CD4-positive, alpha-beta T cell (primary cell): ENCODE results near the gene ALAS1. TPM values are rescaled to one million over a fixed set of nuclear protein-coding genes. Genes with fewer than 3 reads are reported as not detected.

Experiments used
- ATAC-seq: fragments of 200-7000 bp; cut with Tn5 transposase; one replicate; pipeline ENCODE4 v1.10.0; 2022; ENCODE audit warnings: mild to moderate bottlenecking; ENCODE audit not compliant: poor library complexity
- CTCF ChIA-PET: fragments of 350-600 bp; sonication (Branson Sonifier 250); formaldehyde crosslinking; loops from one replicate; lab custom pipeline; 2021; ENCODE audit warnings: antibody characterized with exemption, inconsistent platforms; lab: Charles Lee
- POLR2A ChIA-PET: fragments of 350-600 bp; sonication (Branson Sonifier 250); formaldehyde crosslinking; loops from one replicate; lab custom pipeline; 2021; ENCODE audit warnings: antibody characterized with exemption, inconsistent platforms; lab: Charles Lee
- DNase-seq, 14 experiments: peaks; one replicate each; pipeline ENCODE4 v3.0.0-alpha.2; 2013 to 2020; ENCODE audit warnings: mixed read lengths in 2 of 14
- H3K27ac ChIP-seq, 2 donors: one replicate each; pipeline versions ENCODE4 v1.5.1 to v1.7.0; 2013; ENCODE audit warnings: low read length in 2 of 2, low read depth in 1 of 2, mild to moderate bottlenecking in 1 of 2
- H3K27me3 ChIP-seq, 2 experiments: 1 replicate in 1 of 2; 2 replicates in 1 of 2; pipeline versions ENCODE4 v1.6.1 to v1.7.0; 2013; ENCODE audit warnings: low read length in 2 of 2, control low read depth in 1 of 2, mild to moderate bottlenecking in 1 of 2, moderate library complexity in 1 of 2; ENCODE audit not compliant: insufficient read depth in 2 of 2, control insufficient read depth in 1 of 2
- H3K36me3 ChIP-seq: one replicate; pipeline ENCODE4 v1.6.1; 2013; ENCODE audit warnings: low read length, control low read depth; ENCODE audit not compliant: insufficient read depth
- H3K4me1 ChIP-seq: one replicate; pipeline ENCODE4 v1.6.1; 2013; ENCODE audit warnings: low read length, control low read depth; ENCODE audit not compliant: insufficient read depth
- H3K4me3 ChIP-seq: one replicate; pipeline ENCODE4 v1.5.1; 2013; ENCODE audit warnings: mild to moderate bottlenecking, low read length, moderate library complexity
- H3K9me3 ChIP-seq, 2 experiments: 1 replicate in 1 of 2; 2 replicates in 1 of 2; pipeline versions ENCODE4 v1.6.1 to v1.7.0; 2013; ENCODE audit warnings: low read length in 2 of 2, mild to moderate bottlenecking in 2 of 2, control low read depth in 1 of 2, moderate library complexity in 1 of 2; ENCODE audit not compliant: control insufficient read depth in 1 of 2, insufficient read depth in 1 of 2
- H3K27ac Mint-ChIP-seq: one replicate; pipeline ENCODE4 v1.8.0; 2020; ENCODE audit warnings: mixed read lengths
- H3K27me3 Mint-ChIP-seq: one replicate; pipeline ENCODE4 v1.8.0; 2021; ENCODE audit warnings: mixed read lengths
- H3K36me3 Mint-ChIP-seq: one replicate; pipeline ENCODE4 v1.8.0; 2021; ENCODE audit warnings: low read depth, mixed read lengths
- H3K4me1 Mint-ChIP-seq: one replicate; pipeline ENCODE4 v1.8.0; 2021; ENCODE audit warnings: low read depth, mixed read lengths
- H3K4me3 Mint-ChIP-seq: one replicate; pipeline ENCODE4 v1.8.0; 2020; ENCODE audit warnings: mild to moderate bottlenecking, mixed read lengths
- H3K9me3 Mint-ChIP-seq: one replicate; pipeline ENCODE4 v1.8.0; 2020; ENCODE audit warnings: mixed read lengths
- intact Hi-C, 2 experiments: fragments of 100-400 bp; cut with DNase I in 1 of 2; cut with micrococcal nuclease in 1 of 2; formaldehyde crosslinking; loops; one replicate each; pipeline versions ENCODE4 v1.15.1 to v1.9.0; 2023 to 2025; cut with DNase I, micrococcal nuclease
- total RNA-seq, 174 experiments: library from RNA in 2 of 174; stranded (reverse) in 2 of 174; gene quantifications; one replicate each; pipeline ENCODE4 v1.2.3 and lab custom pipeline; 2021 to 2026
- TF ChIP-seq, protein P1 (sequence below): fragments of 200-600 bp; IDR thresholded peaks from one replicate; pipeline ENCODE4 v1.8.0; 2022; ENCODE audit warnings: antibody characterized with exemption, mild to moderate bottlenecking

The ALAS1 gene
- total RNA-seq, 2 experiments from 2014 or later: 6.0 to 7.0 TPM

DNA sequence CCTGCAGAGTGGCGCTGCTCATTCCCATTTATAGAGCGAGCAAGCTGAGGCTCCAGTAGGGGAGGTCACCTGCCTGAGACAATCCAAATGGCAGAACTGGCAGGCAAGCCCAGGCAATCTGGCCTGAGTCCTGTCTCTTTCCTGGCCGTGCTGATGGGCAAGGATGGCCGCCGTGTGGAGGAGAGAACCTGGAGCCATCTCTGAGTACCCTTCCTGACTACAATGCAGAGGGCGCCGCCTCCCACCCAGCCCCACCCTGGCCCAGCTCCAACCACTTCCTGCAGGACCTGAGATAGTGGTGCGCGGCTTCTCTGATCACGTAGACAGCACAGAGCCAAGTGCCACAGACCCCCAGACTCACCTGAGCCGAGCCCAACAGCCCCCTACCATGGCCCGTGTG lies 20.5 kb downstream of the ALAS1 start:
- DNase-seq (peak in 6 of 14 experiments; percentile 41 to 69 (median 62)), ATAC-seq (no peak)
- H3K4me3 Mint-ChIP-seq: peak overlapping the region; percentile 4
- H3K36me3 Mint-ChIP-seq: peaks cover 32% of the 10 kb centered on the region
- Histone ChIP-seq H3K27me3 (no peaks in the 10 kb centered on the region), H3K36me3 (peaks cover 23% of the 10 kb centered on the region), H3K4me1 (peaks cover 91% of the 10 kb centered on the region), H3K27ac (peak overlapping the region; percentile 40 to 62), H3K9me3 (no peaks in the 10 kb centered on the region), H3K4me3 (peak overlapping the region; percentile 31)
- ChIA-PET POLR2A (interaction anchor here (0.8 to 7.5 kb wide), 4 partner anchors 18 to 69 kb away, joined by 3 to 64 read pairs (median 5); partner anchors contain the start of genes GLYCTK and WDR82), CTCF (interaction anchor here (2.0 to 4.3 kb wide), 4 partner anchors 10 to 61 kb away, joined by 7 to 27 read pairs (median 14); partner anchors contain the start of genes TWF2 and WDR82)
- peaks cover 75% of the 10 kb centered on the region for H3K4me1 Mint-ChIP-seq
- intact Hi-C loops: loop anchor here in 1 of 2 experiments (2.0 to 5.0 kb wide), 2 partner anchors 189 to 228 kb away; no protein-coding TSS in a partner anchor
- TF ChIP-seq, protein P1, sequence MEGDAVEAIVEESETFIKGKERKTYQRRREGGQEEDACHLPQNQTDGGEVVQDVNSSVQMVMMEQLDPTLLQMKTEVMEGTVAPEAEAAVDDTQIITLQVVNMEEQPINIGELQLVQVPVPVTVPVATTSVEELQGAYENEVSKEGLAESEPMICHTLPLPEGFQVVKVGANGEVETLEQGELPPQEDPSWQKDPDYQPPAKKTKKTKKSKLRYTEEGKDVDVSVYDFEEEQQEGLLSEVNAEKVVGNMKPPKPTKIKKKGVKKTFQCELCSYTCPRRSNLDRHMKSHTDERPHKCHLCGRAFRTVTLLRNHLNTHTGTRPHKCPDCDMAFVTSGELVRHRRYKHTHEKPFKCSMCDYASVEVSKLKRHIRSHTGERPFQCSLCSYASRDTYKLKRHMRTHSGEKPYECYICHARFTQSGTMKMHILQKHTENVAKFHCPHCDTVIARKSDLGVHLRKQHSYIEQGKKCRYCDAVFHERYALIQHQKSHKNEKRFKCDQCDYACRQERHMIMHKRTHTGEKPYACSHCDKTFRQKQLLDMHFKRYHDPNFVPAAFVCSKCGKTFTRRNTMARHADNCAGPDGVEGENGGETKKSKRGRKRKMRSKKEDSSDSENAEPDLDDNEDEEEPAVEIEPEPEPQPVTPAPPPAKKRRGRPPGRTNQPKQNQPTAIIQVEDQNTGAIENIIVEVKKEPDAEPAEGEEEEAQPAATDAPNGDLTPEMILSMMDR: no peak
- no peaks in the 10 kb centered on the region for H3K27me3 Mint-ChIP-seq
- no peaks in the 10 kb centered on the region for H3K9me3 Mint-ChIP-seq
- peak overlapping the region; percentile 76 for H3K27ac Mint-ChIP-seq

DNA sequence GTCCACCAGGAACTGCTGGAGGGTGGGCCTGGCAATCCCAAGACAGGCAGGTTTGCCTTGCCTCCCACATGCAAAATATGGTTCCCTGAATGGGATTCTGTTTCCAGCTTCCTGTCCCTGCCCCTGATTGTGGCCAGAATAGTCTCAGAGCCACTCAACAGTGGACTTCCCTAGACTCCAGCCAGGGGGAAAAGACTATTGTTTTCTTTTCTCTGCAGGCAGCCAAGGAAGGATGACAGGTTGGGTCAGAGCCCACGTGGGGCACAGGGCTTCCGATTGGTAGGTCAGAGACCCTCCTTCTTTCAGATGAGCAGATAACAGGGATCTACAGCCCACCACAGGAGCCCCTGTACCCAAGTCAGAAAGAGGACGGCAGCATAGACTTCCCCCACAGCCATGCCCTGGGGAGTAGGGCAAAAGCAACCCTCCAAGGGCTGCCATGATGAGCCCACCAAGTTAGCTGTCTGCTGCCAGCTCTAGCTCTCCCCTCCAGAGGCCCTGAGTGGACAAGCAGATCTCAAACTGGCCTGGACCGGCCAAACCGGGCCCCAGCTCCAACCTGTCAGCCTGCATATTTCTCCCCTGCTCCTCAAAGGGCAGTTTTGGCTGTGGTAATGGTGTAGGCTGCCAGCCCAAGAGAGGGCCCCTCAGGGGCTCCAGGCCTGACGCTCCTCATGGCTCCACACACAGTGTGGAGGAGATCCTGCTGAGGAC lies 21.1 kb downstream of the ALAS1 start:
- H3K4me1 ChIP-seq: peaks cover 97% of the 10 kb centered on the region
- Mint-ChIP-seq H3K4me3 (peak overlapping the region; percentile 4), H3K36me3 (peaks cover 26% of the 10 kb centered on the region), H3K9me3 (no peaks in the 10 kb centered on the region), H3K27me3 (no peaks in the 10 kb centered on the region), H3K4me1 (peaks cover 81% of the 10 kb centered on the region), H3K27ac (peak overlapping the region; percentile 76)
- peaks cover 17% of the 10 kb centered on the region for H3K36me3 ChIP-seq
- CTCF ChIA-PET: interaction anchor here (1.2 to 4.3 kb wide), 7 partner anchors 10 to 99 kb away, joined by 3 to 27 read pairs (median 6); partner anchors contain the start of gene TWF2
- peak overlapping the region; percentile 31 for H3K4me3 ChIP-seq
- no peaks in the 10 kb centered on the region for H3K27me3 ChIP-seq
- POLR2A ChIA-PET: interaction anchor here (1.3 to 8.6 kb wide), 4 partner anchors 18 to 59 kb away, joined by 4 to 74 read pairs (median 36); partner anchors contain the start of genes TWF2 and WDR82
- ATAC-seq (no peak), DNase-seq (peak in 3 of 14 experiments; percentile 7 to 34 (median 23))
- TF ChIP-seq, protein P1: no peak
- peak overlapping the region; percentile 5 to 62 for H3K27ac ChIP-seq
- intact Hi-C loops: loop anchor here in 1 of 2 experiments (2.0 to 5.0 kb wide), 2 partner anchors 188 to 228 kb away; no protein-coding TSS in a partner anchor
- H3K9me3 ChIP-seq: no peaks in the 10 kb centered on the region

DNA sequence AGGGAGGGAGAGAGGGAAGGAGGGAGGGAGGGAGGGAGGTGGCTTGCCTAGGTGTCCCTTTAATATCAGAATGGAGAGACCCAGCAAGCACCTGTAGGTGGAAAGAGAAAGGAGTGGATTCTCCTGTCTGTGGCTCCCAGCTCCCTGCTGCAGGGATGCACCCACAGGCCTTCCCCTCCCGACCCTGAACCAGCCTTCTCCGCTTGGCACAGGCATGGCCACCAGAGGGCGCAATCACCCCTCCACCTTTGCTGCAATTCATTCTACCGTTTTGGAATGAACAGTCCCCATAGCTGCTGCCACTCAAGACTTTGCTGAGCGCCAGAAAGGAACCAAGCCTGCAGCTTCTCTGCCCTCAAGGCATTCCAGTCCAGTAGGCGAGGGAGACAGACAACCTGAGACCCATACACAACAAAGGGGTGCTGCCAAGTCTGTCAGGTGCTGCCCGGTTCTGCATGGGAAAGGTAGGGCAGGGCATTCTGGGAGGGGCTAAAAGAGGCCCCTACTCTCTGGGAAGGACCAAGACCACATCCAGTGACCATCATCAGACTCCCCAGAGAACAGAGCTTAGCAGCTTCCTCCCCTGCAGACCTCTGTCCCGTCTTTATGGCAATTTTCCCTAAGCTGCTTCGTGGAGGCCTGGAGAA lies 22.5 kb downstream of the ALAS1 start:
- ATAC-seq: peak; percentile 61
- ChIA-PET POLR2A (interaction anchor here (0.6 to 8.6 kb wide), 13 partner anchors 11 to 192 kb away, joined by 3 to 74 read pairs (median 6); partner anchors contain the start of genes GLYCTK, TWF2 and WDR82), CTCF (interaction anchor here (0.6 to 4.3 kb wide), 26 partner anchors 11 to 213 kb away, joined by 3 to 49 read pairs (median 4); partner anchors contain the start of genes POC1A and TWF2)
- H3K27ac ChIP-seq: no peak overlapping the region
- TF ChIP-seq, protein P1: peak; percentile 83
- H3K27ac Mint-ChIP-seq: peak overlapping the region; percentile 76
- H3K36me3 ChIP-seq: peaks cover 3% of the 10 kb centered on the region
- DNase-seq: peak; percentile 82 to 95 (median 88)
- no peaks in the 10 kb centered on the region for H3K9me3 ChIP-seq
- H3K4me1 ChIP-seq: peaks cover 100% of the 10 kb centered on the region
- peaks cover 91% of the 10 kb centered on the region for H3K4me1 Mint-ChIP-seq
- peak overlapping the region; percentile 77 for H3K4me3 Mint-ChIP-seq
- H3K4me3 ChIP-seq: no peak overlapping the region
- H3K27me3 ChIP-seq: no peaks in the 10 kb centered on the region
- no peaks in the 10 kb centered on the region for H3K9me3 Mint-ChIP-seq
- intact Hi-C loops: loop anchor here (1.0 to 5.0 kb wide), 2 partner anchors 119 to 227 kb away; partner anchors contain the start of gene SEMA3G (in 1 of the 2)
- H3K27me3 Mint-ChIP-seq: no peaks in the 10 kb centered on the region
- peaks cover 12% of the 10 kb centered on the region for H3K36me3 Mint-ChIP-seq
